HG03520 (cell line): Measurements from ENCODE around the gene NRG3.

Source experiments
- ATAC-seq: cut with Tn5 transposase; IDR thresholded peaks from one replicate; pipeline ENCODE4 v1.9.1; 2021; ENCODE audit warnings: mild to moderate bottlenecking, moderate library complexity; ENCODE audit not compliant: unreplicated experiment

NRG3 gene

GRCh38 chr10:82551506-82551905 lies 676.5 kb downstream of the NRG3 start:
- no peak for ATAC-seq

GRCh38 chr10:82552267-82552666 lies 677.3 kb downstream of the NRG3 start:
- ATAC-seq: no peak

GRCh38 chr10:82554381-82554780 lies 679.4 kb downstream of the NRG3 start:
- ATAC-seq: no peak

GRCh38 chr10:82558014-82558607 lies 683.1 kb downstream of the NRG3 start:
- ATAC-seq: no peak

- no peak for ATAC-seq
These were observed 689.6 kb downstream of the NRG3 start for GRCh38 chr10:82564353-82565196.

- ATAC-seq: no peak
These were observed 690.2 kb downstream of the NRG3 start for GRCh38 chr10:82565197-82565575.

GRCh38 chr10:82572744-82573143 lies 697.8 kb downstream of the NRG3 start:
- ATAC-seq: no peak

GRCh38 chr10:82574081-82574480 lies 699.1 kb downstream of the NRG3 start:
- no peak for ATAC-seq

GRCh38 chr10:82575318-82575717 lies 700.3 kb downstream of the NRG3 start:
- ATAC-seq: no peak

GRCh38 chr10:82576093-82576492 lies 701.1 kb downstream of the NRG3 start:
- no peak for ATAC-seq

- ATAC-seq: no peak
These were observed 706.9 kb downstream of the NRG3 start for GRCh38 chr10:82581940-82582339.

GRCh38 chr10:82591421-82591820 lies 716.4 kb downstream of the NRG3 start:
- ATAC-seq: no peak

- no peak for ATAC-seq
These were observed 722.8 kb downstream of the NRG3 start for GRCh38 chr10:82597840-82598239.

GRCh38 chr10:82609845-82610244 lies 734.9 kb downstream of the NRG3 start:
- ATAC-seq: no peak

GRCh38 chr10:82618007-82618406 lies 743.0 kb downstream of the NRG3 start:
- ATAC-seq: no peak

- ATAC-seq: no peak
These were observed 746.7 kb downstream of the NRG3 start for GRCh38 chr10:82621680-82622079.

GRCh38 chr10:82622479-82622878 lies 747.5 kb downstream of the NRG3 start:
- ATAC-seq: no peak

GRCh38 chr10:82625512-82626189 lies 750.7 kb downstream of the NRG3 start:
- ATAC-seq: no peak

- ATAC-seq: no peak
These were observed 753.4 kb downstream of the NRG3 start for GRCh38 chr10:82628373-82628772.

GRCh38 chr10:82643076-82643475 lies 768.1 kb downstream of the NRG3 start:
- no peak for ATAC-seq

- no peak for ATAC-seq
These were observed 768.6 kb downstream of the NRG3 start for GRCh38 chr10:82643601-82644000.

GRCh38 chr10:82645221-82645620 lies 770.2 kb downstream of the NRG3 start:
- ATAC-seq: no peak
